Neural cell (in vitro differentiated cells): Measurements from ENCODE around the gene VAX1. TPM values are rescaled to one million over a fixed set of nuclear protein-coding genes. Genes with fewer than 3 reads are reported as not detected.

Experiments used
- H2AFZ ChIP-seq: fragments of 200-600, 300-800 bp; sonication (generic), shearing (Covaris generic); 2 replicates; pipeline ENCODE4 v1.6.0; 2014; ENCODE audit warnings: low read depth, mild to moderate bottlenecking, antibody characterized with exemption, low read length, moderate library complexity
- H3F3A ChIP-seq: fragments of 200-600 bp; shearing (Covaris generic); 2 replicates; pipeline ENCODE4 v1.6.1; 2016; ENCODE audit warnings: mild to moderate bottlenecking, moderate library complexity, mixed read lengths, antibody characterized with exemption, low read length; ENCODE audit not compliant: insufficient read depth, poor library complexity, severe bottlenecking
- H3K27ac ChIP-seq: fragments of 200-600, 300-800 bp; sonication (generic), shearing (Covaris generic); 2 replicates; pipeline ENCODE4 v1.5.1; 2014; ENCODE audit warnings: mild to moderate bottlenecking, low read length, moderate library complexity
- H3K27me3 ChIP-seq: fragments of 300-800, 200-600 bp; sonication (generic), shearing (Covaris generic); 2 replicates; pipeline ENCODE4 v1.6.0; 2014; ENCODE audit warnings: mild to moderate bottlenecking, low read depth, low read length, moderate library complexity; ENCODE audit not compliant: insufficient read depth
- H3K36me3 ChIP-seq: fragments of 300-800, 200-600 bp; sonication (generic), shearing (Covaris generic); 2 replicates; pipeline ENCODE4 v1.5.1; 2014; ENCODE audit warnings: mild to moderate bottlenecking, antibody characterized with exemption, low read length, moderate library complexity; ENCODE audit not compliant: insufficient read depth
- H3K4me2 ChIP-seq: fragments of 300-800, 200-600 bp; sonication (generic), shearing (Covaris generic); 2 replicates; pipeline ENCODE4 v1.6.0; 2014; ENCODE audit warnings: mild to moderate bottlenecking, low read length
- H3K4me3 ChIP-seq: fragments of 300-800, 200-600 bp; sonication (generic), shearing (Covaris generic); 2 replicates; pipeline ENCODE4 v1.5.1; 2014; ENCODE audit warnings: mild to moderate bottlenecking, low read length, moderate library complexity
- H3K79me2 ChIP-seq: fragments of 200-600 bp; shearing (Covaris generic); replicated peaks from 2 replicates; pipeline ENCODE4 v1.6.0; 2014; ENCODE audit warnings: mild to moderate bottlenecking, low read length, moderate library complexity; ENCODE audit not compliant: insufficient read depth
- H3K9ac ChIP-seq: fragments of 300-800, 200-600 bp; sonication (generic), shearing (Covaris generic); 2 replicates; pipeline ENCODE4 v1.6.1; 2016; ENCODE audit warnings: mild to moderate bottlenecking, low read length, mixed read lengths
- H3K9me2 ChIP-seq: fragments of 200-600 bp; shearing (Covaris generic); 2 replicates; pipeline ENCODE4 v1.6.1; 2016; ENCODE audit warnings: mild to moderate bottlenecking, low read length, mixed read lengths; ENCODE audit not compliant: insufficient read depth
- H3K9me3 ChIP-seq: fragments of 200-600, 300-800 bp; sonication (generic), shearing (Covaris generic); 2 replicates; pipeline ENCODE4 v1.6.1; 2016; ENCODE audit warnings: mild to moderate bottlenecking, mixed run types, low read length, moderate library complexity, mixed read lengths
- H4K20me1 ChIP-seq: fragments of 200-600 bp; shearing (Covaris generic); 2 replicates; pipeline ENCODE4 v1.6.1; 2016; ENCODE audit warnings: mild to moderate bottlenecking, mixed run types; ENCODE audit not compliant: insufficient read depth
- CTCF ChIP-seq: fragments of 450-650 bp; IDR thresholded peaks from 2 replicates; pipeline ENCODE4 v1.5.1; 2014; ENCODE audit warnings: antibody characterized with exemption, mild to moderate bottlenecking, moderate library complexity; ENCODE audit not compliant: poor library complexity, severe bottlenecking
- POLR2AphosphoS5 ChIP-seq: IDR thresholded peaks from 2 replicates; pipeline ENCODE4 v1.6.1; 2012
- RAD21 ChIP-seq: fragments of 450-650 bp; conservative IDR thresholded peaks from 2 replicates; pipeline ENCODE4 v1.6.1; 2014; ENCODE audit warnings: antibody characterized with exemption, mild to moderate bottlenecking, moderate library complexity
- REST ChIP-seq: IDR thresholded peaks from 2 replicates; pipeline ENCODE4 v1.6.1; 2012; ENCODE audit warnings: borderline replicate concordance
- SMC3 ChIP-seq: fragments of 450-650 bp; conservative IDR thresholded peaks from 2 replicates; pipeline ENCODE4 v1.6.1; 2014; ENCODE audit warnings: antibody characterized with exemption, mild to moderate bottlenecking, moderate library complexity; ENCODE audit not compliant: poor library complexity
- TAF1 ChIP-seq: IDR thresholded peaks from 2 replicates; pipeline ENCODE4 v1.6.1; 2012; ENCODE audit warnings: low read depth
- polyA plus RNA-seq: library from polyadenylated mRNA; depleted of rRNA; stranded (reverse); fragments of >200 nt; gene quantifications from 2 replicates; pipeline ENCODE4 v1.2.3, GENCODE V29; 2014

The VAX1 gene
- polyA plus RNA-seq, 1 donor from 2014 or later: 0.63 TPM

DNA sequence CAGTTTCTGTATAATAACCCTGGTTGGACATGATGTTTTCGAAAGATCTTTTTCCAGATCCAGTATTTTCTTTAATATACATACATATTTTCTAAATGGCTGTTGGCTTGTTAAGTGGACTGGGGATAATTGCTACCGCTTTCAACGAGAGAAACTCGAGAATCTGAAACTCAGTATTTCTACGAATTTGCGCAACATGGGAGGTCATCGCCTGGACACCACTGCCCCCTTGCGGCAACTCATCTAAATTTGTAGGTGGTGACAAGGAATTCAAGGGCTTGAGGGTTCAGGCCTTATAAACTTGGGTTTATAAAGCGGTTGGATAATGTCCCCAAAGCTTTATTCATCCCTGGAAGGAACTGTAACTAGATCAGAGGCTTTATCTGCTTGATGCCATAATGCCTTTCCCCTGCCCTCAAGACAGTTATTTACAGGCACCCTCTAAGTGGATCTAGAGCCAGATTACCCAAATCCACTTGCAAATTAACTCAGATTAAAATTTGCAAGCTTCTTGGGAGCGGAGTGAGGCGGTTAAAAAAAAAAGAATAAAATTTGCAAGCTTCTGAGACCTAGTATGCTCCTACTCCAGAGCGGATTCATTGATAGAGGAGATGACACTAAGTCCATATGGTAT is 37.9 kb upstream of the VAX1 start:
- TF ChIP-seq SMC3 (peak; percentile 80), REST (no peak), RAD21 (peak; percentile 89), POLR2AphosphoS5 (no peak), CTCF (peak; percentile 87), TAF1 (no peak)
- H3K4me3 ChIP-seq: peak overlapping the region; percentile 66
- peak overlapping the region; percentile 45 for H3K9ac ChIP-seq
- no peaks in the 10 kb centered on the region for H4K20me1 ChIP-seq
- no peak overlapping the region for H3K4me2 ChIP-seq
- H3F3A ChIP-seq: no peaks in the 10 kb centered on the region
- no peaks in the 10 kb centered on the region for H3K36me3 ChIP-seq
- H3K9me3 ChIP-seq: no peaks in the 10 kb centered on the region
- H3K27me3 ChIP-seq: peaks cover 12% of the 10 kb centered on the region
- H3K9me2 ChIP-seq: no peaks in the 10 kb centered on the region
- H2AFZ ChIP-seq: no peak overlapping the region
- H3K27ac ChIP-seq: no peak overlapping the region
- no peaks in the 10 kb centered on the region for H3K79me2 ChIP-seq

DNA sequence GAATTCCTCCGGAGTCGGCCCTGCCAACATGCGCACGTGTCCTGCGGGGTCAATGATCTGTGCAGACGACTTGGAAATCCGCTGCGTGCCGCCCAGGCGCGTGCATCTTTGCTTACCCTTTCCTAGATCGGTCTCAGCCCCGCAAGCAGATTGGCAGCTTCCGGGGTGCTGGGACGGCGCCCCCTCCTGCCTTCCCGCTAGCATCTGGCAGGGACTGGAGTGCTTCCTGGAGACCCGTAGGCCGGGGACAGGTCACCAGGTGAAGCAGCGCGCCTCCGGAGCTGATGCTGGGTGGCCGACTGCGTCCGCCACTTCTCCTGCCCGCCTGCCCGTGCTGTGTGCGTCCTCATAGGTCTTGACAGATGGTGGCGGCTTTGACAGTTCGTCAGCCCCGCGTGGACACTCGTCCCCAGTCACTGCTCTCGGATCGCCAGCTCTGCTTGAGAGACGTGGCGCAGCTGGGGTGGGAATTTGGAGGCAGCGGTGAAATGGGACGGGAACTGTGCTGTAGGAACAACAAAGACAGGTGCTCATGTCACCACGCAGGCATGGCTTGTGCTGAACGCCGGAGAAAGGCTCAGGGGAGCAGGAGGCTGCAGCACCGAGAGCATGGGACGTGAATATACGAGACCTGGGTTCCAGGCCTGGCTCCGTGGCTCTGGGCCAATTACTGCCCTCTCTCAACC is 37.3 kb upstream of the VAX1 start:
- Histone ChIP-seq H3K27me3 (peaks cover 18% of the 10 kb centered on the region), H3K9ac (peak overlapping the region; percentile 45)

More for the DNA sequence above, 37.3 kb upstream of the VAX1 start:
- H3K9me2 ChIP-seq: no peaks in the 10 kb centered on the region
- peak overlapping the region; percentile 16 for H2AFZ ChIP-seq
- peak overlapping the region; percentile 66 for H3K4me3 ChIP-seq
- no peak overlapping the region for H3K4me2 ChIP-seq
- no peaks in the 10 kb centered on the region for H3K79me2 ChIP-seq
- no peaks in the 10 kb centered on the region for H3F3A ChIP-seq
- TF ChIP-seq SMC3 (peak; percentile 51), REST (no peak), POLR2AphosphoS5 (no peak), TAF1 (no peak)
- H4K20me1 ChIP-seq: no peaks in the 10 kb centered on the region
- no peaks in the 10 kb centered on the region for H3K36me3 ChIP-seq
- H3K9me3 ChIP-seq: no peaks in the 10 kb centered on the region
- H3K27ac ChIP-seq: no peak overlapping the region
